ENCODE results near the gene CD2. TPM values are rescaled to one million over a fixed set of nuclear protein-coding genes. Genes with fewer than 3 reads are reported as not detected.
A peak's percentile ranks its signal among the peaks of the same experiment; 100 is the strongest.

Gene CD2
- total RNA-seq, 1 experiment from 2014 or later, result 0.10 TPM

DNA sequence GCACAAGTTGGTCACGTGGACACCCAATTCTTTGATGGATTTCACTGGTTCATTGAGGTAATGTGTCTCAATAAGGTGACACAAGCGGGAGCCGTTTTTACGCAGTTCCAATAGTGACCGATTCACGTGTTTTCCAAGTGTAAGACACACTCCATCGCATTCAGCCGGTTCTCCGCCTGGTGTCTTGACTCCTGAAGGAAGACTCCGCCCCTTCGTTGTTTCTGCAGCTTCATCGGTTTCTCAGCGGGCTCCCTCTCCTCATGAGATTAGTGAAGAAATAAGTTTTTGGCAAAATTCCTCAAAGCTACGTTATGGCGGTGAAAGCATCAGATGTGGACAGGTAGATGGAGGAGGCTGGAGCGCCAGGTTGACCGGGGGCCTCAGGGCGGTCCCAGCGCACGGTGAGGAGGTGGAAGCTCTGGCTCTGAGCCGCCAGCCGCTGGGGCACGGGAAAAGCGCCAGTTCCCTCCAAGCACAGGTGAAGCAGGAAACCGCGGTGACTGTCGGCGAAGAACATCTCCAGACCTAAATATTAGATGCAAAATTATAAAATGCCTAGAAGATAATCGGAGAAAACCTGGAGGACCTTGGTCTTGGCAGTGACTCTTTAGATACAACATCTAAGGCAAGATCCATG is 21.0 kb downstream of the CD2 start:
- in situ Hi-C loops (cut with HindIII; ENCODE audit: low pct_unique_long_range_greater_than_20kb, low sequenced_read_pairs), result no loop called here

DNA sequence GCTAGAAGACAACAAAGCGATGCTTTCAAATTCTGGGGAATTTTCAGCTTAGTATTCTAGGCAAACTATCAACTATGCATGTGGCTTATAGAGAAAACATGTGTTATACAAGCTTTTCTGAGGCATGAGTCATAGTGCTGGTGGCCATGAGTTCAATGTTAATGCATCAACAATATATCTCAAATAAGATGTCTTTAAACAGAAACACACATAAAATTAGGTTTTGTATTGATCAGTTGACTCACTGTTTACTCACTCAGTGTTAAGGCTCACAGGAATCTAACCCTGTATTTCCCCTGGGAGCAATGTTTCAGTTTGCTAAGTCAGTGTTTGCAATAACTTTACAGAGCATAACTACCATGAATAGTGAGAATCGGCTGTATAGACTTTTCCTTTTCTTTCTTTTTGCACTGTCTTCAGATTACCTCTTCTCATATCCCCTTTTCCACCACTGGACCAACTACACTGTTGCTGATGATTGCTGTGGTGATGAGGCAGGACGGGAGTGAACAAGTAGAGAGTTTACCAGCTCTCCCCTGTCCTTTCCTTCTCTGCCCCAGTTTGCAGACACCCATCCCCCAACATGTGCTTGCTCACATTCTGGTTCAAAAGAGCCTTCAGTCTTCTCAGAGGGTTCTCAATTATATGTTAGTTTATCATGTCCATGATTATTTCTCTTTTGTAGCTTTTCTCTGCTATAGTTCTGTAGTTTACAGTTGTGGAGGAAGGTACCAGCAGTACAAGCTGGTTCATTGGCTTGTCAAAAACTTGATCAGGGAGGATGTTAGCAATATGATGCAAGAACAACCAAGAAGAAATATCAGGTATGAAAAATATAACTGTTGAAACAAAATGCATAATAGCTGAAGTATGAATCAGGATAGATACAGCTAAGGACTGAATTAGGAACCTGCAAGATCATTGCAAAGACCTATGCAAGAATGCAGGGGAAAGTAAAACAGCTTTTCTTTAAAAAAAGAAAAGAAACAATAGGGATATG is 23.9 kb downstream of the CD2 start:
- intact Hi-C loops (cut with micrococcal nuclease; ENCODE audit: unreplicated experiment) (no loop called here), in situ Hi-C loops (cut with HindIII; ENCODE audit: low pct_unique_long_range_greater_than_20kb, low sequenced_read_pairs) (no loop called here)
- no TSS peak for BruUV-seq (replicated peaks)
- no peaks in the 10 kb centered on the region for H3K27me3 ChIP-seq (ENCODE audit: control insufficient read depth, insufficient read depth, low read length)
- ChIA-PET CTCF (no interaction called here), POLR2A (no interaction called here)
- no peak for TF ChIP-seq SIN3A (IDR thresholded peaks at IDR 0.05; ENCODE audit: borderline replicate concordance, insufficient read depth, low read depth, low read length)
- TF ChIP-seq TCF7L2 (IDR thresholded peaks at IDR 0.05; ENCODE audit: low read depth, low read length), result no peak
- TF ChIP-seq, protein P1, sequence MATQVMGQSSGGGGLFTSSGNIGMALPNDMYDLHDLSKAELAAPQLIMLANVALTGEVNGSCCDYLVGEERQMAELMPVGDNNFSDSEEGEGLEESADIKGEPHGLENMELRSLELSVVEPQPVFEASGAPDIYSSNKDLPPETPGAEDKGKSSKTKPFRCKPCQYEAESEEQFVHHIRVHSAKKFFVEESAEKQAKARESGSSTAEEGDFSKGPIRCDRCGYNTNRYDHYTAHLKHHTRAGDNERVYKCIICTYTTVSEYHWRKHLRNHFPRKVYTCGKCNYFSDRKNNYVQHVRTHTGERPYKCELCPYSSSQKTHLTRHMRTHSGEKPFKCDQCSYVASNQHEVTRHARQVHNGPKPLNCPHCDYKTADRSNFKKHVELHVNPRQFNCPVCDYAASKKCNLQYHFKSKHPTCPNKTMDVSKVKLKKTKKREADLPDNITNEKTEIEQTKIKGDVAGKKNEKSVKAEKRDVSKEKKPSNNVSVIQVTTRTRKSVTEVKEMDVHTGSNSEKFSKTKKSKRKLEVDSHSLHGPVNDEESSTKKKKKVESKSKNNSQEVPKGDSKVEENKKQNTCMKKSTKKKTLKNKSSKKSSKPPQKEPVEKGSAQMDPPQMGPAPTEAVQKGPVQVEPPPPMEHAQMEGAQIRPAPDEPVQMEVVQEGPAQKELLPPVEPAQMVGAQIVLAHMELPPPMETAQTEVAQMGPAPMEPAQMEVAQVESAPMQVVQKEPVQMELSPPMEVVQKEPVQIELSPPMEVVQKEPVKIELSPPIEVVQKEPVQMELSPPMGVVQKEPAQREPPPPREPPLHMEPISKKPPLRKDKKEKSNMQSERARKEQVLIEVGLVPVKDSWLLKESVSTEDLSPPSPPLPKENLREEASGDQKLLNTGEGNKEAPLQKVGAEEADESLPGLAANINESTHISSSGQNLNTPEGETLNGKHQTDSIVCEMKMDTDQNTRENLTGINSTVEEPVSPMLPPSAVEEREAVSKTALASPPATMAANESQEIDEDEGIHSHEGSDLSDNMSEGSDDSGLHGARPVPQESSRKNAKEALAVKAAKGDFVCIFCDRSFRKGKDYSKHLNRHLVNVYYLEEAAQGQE (IDR thresholded peaks at IDR 0.05; ENCODE audit: insufficient read depth in 1 of 2, low read depth in 2 of 2, low read length in 1 of 2), result no peak
- TF ChIP-seq, protein P2, sequence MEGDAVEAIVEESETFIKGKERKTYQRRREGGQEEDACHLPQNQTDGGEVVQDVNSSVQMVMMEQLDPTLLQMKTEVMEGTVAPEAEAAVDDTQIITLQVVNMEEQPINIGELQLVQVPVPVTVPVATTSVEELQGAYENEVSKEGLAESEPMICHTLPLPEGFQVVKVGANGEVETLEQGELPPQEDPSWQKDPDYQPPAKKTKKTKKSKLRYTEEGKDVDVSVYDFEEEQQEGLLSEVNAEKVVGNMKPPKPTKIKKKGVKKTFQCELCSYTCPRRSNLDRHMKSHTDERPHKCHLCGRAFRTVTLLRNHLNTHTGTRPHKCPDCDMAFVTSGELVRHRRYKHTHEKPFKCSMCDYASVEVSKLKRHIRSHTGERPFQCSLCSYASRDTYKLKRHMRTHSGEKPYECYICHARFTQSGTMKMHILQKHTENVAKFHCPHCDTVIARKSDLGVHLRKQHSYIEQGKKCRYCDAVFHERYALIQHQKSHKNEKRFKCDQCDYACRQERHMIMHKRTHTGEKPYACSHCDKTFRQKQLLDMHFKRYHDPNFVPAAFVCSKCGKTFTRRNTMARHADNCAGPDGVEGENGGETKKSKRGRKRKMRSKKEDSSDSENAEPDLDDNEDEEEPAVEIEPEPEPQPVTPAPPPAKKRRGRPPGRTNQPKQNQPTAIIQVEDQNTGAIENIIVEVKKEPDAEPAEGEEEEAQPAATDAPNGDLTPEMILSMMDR (IDR thresholded peaks at IDR 0.05), result no peak
- TF ChIP-seq POLR2AphosphoS5 (IDR thresholded peaks at IDR 0.05; ENCODE audit: low read depth, low read length), result no peak
- H3K9me3 ChIP-seq (ENCODE audit: control insufficient read depth, insufficient read depth, low read depth, low read length), result no peaks in the 10 kb centered on the region
- no peak overlapping the region for H3K4me3 ChIP-seq (ENCODE audit: low read depth in 2 of 2, low read length in 2 of 2)
- peak; percentile 77 for ATAC-seq
- no peaks in the 10 kb centered on the region for H3K4me1 ChIP-seq (ENCODE audit: control insufficient read depth, insufficient read depth, low read length)
- DNase-seq (ENCODE audit: low read depth, low spot score), result no peak
- no peaks in the 10 kb centered on the region for H3K36me3 ChIP-seq (ENCODE audit: control insufficient read depth, insufficient read depth, low read length)
- H3K27ac ChIP-seq (ENCODE audit: low read length), result no peak overlapping the region

More for the DNA sequence above, 21.0 kb downstream of the CD2 start:
- H3K27ac ChIP-seq (ENCODE audit: low read length), result no peak overlapping the region
- no peaks in the 10 kb centered on the region for H3K27me3 ChIP-seq (ENCODE audit: control insufficient read depth, insufficient read depth, low read length)
- no peaks in the 10 kb centered on the region for H3K36me3 ChIP-seq (ENCODE audit: control insufficient read depth, insufficient read depth, low read length)
- no peak for DNase-seq (ENCODE audit: low read depth, low spot score)
- no TSS peak for BruUV-seq (replicated peaks)
- H3K4me3 ChIP-seq (ENCODE audit: low read depth in 2 of 2, low read length in 2 of 2), result no peak overlapping the region
- no peaks in the 10 kb centered on the region for H3K4me1 ChIP-seq (ENCODE audit: control insufficient read depth, insufficient read depth, low read length)
- no peaks in the 10 kb centered on the region for H3K9me3 ChIP-seq (ENCODE audit: control insufficient read depth, insufficient read depth, low read depth, low read length)
- CTCF ChIA-PET, result no interaction called here
- POLR2A ChIA-PET, result no interaction called here
- TF ChIP-seq POLR2AphosphoS5 (IDR thresholded peaks at IDR 0.05; ENCODE audit: low read depth, low read length) (no peak), SIN3A (IDR thresholded peaks at IDR 0.05; ENCODE audit: borderline replicate concordance, insufficient read depth, low read depth, low read length) (no peak), TCF7L2 (IDR thresholded peaks at IDR 0.05; ENCODE audit: low read depth, low read length) (no peak)
- TF ChIP-seq, protein P2 (IDR thresholded peaks at IDR 0.05), result no peak
- TF ChIP-seq, protein P1 (IDR thresholded peaks at IDR 0.05; ENCODE audit: insufficient read depth in 1 of 2, low read depth in 2 of 2, low read length in 1 of 2), result no peak
- no peak for ATAC-seq
- intact Hi-C loops (cut with micrococcal nuclease; ENCODE audit: unreplicated experiment), result no loop called here

All from Panc1 (cell line).